ENCODE results near the gene TTC16.

GRCh38 chr9:127676638-127677037 is 39.2 kb upstream of the TTC16 start:
- no peak for TF ChIP-seq EZH2 (IDR thresholded peaks at IDR 0.05; ENCODE audit: borderline replicate concordance, insufficient read depth, low read length, poor library complexity, severe bottlenecking)
- TF ChIP-seq POLR2AphosphoS5 (IDR thresholded peaks at IDR 0.05): no peak
- no peak for TF ChIP-seq CTCF (IDR thresholded peaks at IDR 0.05; ENCODE audit: poor library complexity, severe bottlenecking)
- TF ChIP-seq EP300 (conservative IDR thresholded peaks at IDR 0.05; ENCODE audit: poor library complexity, severe bottlenecking): no peak
- no peak for TF ChIP-seq REST (IDR thresholded peaks at IDR 0.05; ENCODE audit: borderline replicate concordance)
- TF ChIP-seq RAD21 (conservative IDR thresholded peaks at IDR 0.05): no peak
- no peak for TF ChIP-seq MXI1 (conservative IDR thresholded peaks at IDR 0.05; ENCODE audit: poor library complexity, severe bottlenecking)

Data from neural cell (in vitro differentiated cells).